ENCODE measurements around the gene PHYKPL.

The PHYKPL gene

DNA sequence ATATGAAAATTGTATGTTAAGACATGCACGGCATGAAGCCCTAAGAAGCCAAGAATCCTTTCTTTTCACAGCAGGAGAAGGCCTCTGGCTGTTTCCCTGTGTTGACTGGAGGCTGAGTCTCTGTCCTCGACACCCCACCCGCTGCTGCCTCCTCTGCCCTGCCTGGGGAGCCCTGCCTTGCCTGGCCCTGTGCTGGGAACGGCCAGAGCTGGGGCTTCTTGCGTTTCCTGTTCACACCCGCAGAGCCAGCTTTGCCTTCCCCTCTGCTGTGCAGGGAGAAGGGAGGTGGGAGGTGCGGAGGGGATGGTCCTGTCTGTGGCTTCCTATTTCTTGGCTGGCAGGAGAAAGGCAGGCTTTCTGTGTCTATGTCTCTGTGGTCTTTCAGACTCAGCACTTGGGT is 38.6 kb downstream of the PHYKPL start:
- no peak overlapping the region for H3K4me3 ChIP-seq (ENCODE audit: low read depth, low read length)
- DNase-seq (ENCODE audit: low read depth): no peak
- TF ChIP-seq, protein P1, sequence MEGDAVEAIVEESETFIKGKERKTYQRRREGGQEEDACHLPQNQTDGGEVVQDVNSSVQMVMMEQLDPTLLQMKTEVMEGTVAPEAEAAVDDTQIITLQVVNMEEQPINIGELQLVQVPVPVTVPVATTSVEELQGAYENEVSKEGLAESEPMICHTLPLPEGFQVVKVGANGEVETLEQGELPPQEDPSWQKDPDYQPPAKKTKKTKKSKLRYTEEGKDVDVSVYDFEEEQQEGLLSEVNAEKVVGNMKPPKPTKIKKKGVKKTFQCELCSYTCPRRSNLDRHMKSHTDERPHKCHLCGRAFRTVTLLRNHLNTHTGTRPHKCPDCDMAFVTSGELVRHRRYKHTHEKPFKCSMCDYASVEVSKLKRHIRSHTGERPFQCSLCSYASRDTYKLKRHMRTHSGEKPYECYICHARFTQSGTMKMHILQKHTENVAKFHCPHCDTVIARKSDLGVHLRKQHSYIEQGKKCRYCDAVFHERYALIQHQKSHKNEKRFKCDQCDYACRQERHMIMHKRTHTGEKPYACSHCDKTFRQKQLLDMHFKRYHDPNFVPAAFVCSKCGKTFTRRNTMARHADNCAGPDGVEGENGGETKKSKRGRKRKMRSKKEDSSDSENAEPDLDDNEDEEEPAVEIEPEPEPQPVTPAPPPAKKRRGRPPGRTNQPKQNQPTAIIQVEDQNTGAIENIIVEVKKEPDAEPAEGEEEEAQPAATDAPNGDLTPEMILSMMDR (conservative IDR thresholded peaks at IDR 0.05; ENCODE audit: low read depth, low read length): no peak

GRCh38 chr5:178193251-178193809 is 39.3 kb downstream of the PHYKPL start:
- DNase-seq (ENCODE audit: low read depth): no peak
- H3K4me3 ChIP-seq (ENCODE audit: low read depth, low read length): no peak overlapping the region
- TF ChIP-seq, protein P1 (conservative IDR thresholded peaks at IDR 0.05; ENCODE audit: low read depth, low read length): no peak

DNA sequence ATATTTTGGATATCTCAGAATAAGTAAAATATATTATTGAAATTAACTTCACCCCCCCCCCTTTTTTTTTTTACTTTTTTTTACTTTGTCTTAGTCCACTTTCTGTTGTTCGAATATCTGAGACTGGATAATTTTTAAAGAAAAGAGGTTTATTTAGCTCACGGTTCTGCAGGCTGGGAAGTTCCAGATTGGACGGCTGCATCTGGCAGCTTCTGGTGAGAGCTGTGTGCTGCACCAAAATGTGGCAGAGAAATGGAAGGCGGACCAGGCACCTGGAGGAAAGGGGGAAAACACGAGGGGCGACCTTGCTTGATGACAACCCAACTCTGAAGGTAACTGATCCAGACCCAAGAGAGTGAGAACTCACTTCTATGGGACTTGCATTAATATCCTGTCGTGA is 39.8 kb downstream of the PHYKPL start:
- no peak overlapping the region for H3K4me3 ChIP-seq (ENCODE audit: low read depth, low read length)
- DNase-seq (ENCODE audit: low read depth): no peak
- TF ChIP-seq, protein P1 (conservative IDR thresholded peaks at IDR 0.05; ENCODE audit: low read depth, low read length): no peak

DNA sequence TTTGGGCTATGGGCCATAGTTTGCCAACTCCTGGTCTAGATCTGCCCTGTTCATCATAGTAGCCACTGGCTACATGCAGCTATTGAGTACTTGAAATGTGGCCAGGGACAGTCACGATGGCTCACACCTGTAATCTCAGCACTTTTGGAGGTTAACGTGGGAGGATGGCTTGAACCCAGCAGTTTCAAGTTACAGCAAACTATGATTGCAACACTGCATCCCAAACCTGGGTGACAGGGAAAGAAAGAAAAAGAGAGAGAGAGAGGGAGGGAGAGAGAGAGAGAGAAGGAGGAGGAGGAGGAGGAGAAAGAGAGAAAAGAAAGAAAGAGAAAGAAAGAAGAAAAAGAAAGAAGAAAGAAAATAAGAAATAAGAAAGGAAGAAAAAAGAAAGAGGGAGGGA is 40.4 kb downstream of the PHYKPL start:
- DNase-seq (ENCODE audit: low read depth): no peak
- no peak overlapping the region for H3K4me3 ChIP-seq (ENCODE audit: low read depth, low read length)
- TF ChIP-seq, protein P1 (conservative IDR thresholded peaks at IDR 0.05; ENCODE audit: low read depth, low read length): no peak

GRCh38 chr5:178191661-178192060 is 40.9 kb downstream of the PHYKPL start:
- TF ChIP-seq, protein P1 (conservative IDR thresholded peaks at IDR 0.05; ENCODE audit: low read depth, low read length): no peak
- H3K4me3 ChIP-seq (ENCODE audit: low read depth, low read length): no peak overlapping the region
- no peak for DNase-seq (ENCODE audit: low read depth)

DNA sequence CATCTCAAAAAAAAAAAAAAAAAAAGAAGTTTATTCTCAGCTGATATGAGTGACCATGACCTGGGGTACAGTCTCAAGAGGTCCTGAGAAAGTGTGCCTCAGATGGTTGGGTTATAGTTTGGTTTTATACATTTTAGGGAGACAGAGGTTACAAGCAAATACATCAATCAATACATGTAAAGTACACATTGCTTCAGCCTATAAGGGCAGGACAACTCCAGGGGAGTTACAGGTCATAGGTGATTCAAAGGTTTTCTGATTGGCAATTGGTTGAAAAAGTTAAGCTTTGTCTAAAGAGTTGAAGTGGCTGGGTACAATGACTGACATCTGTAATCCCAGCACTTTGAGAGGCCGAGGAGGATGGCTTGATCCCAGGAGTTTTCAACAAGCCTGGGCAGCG is 43.2 kb downstream of the PHYKPL start:
- TF ChIP-seq, protein P1 (conservative IDR thresholded peaks at IDR 0.05; ENCODE audit: low read depth, low read length): no peak
- DNase-seq (ENCODE audit: low read depth): no peak
- H3K4me3 ChIP-seq (ENCODE audit: low read depth, low read length): no peak overlapping the region

GRCh38 chr5:178187014-178187413 is 45.6 kb downstream of the PHYKPL start, which contains the start of gene GMCL2:
Gene GMCL2 (minus strand): TSS chr5:178187371. CDS start chr5:178187299, 72 bp downstream.
- H3K4me3 ChIP-seq (ENCODE audit: low read depth, low read length): no peak within 1 kb of the TSS
- TF ChIP-seq, protein P1 (conservative IDR thresholded peaks at IDR 0.05; ENCODE audit: low read depth, low read length): no peak
- DNase-seq (ENCODE audit: low read depth): no peak

All from choroid plexus epithelial cell (primary cell).